Mesothelial cell of epicardium (in vitro differentiated cells): ENCODE measurements around the gene FRMD6. TPM values are rescaled to one million over a fixed set of nuclear protein-coding genes. Genes with fewer than 3 reads are reported as not detected.
"Not testable (repeated sequence)": the region's sequence is repeated elsewhere in the genome, so short reads cannot be mapped to it uniquely, and the experiment has no call there.

Experiments
- DNase-seq, 2 experiments: peaks; one replicate each; pipeline ENCODE4 v3.0.0; 2021; ENCODE audit warnings: low spot score in 2 of 2; ENCODE audit not compliant: unreplicated experiment in 2 of 2
- H3K27ac Mint-ChIP-seq: 2 replicates; pipeline ENCODE4 v1.8.0; 2021; ENCODE audit warnings: mixed read lengths
- H3K27me3 Mint-ChIP-seq: 2 replicates; pipeline ENCODE4 v1.8.0; 2021; ENCODE audit warnings: low read depth, mixed read lengths
- H3K36me3 Mint-ChIP-seq: 2 replicates; pipeline ENCODE4 v1.8.0; 2021; ENCODE audit warnings: mixed read lengths
- H3K4me1 Mint-ChIP-seq: 2 replicates; pipeline ENCODE4 v1.8.0; 2021; ENCODE audit warnings: mixed read lengths
- H3K4me3 Mint-ChIP-seq: 2 replicates; pipeline ENCODE4 v1.8.0; 2021; ENCODE audit warnings: mild to moderate bottlenecking, moderate library complexity, mixed read lengths
- H3K9me3 Mint-ChIP-seq: 2 replicates; pipeline ENCODE4 v1.8.0; 2021; ENCODE audit warnings: mixed read lengths
- CTCF ChIP-seq: fragments of 200-600 bp; sonication (generic); IDR thresholded peaks from one replicate; pipeline ENCODE4 v1.5.0; 2021; ENCODE audit warnings: antibody characterized with exemption; ENCODE audit not compliant: unreplicated experiment
- total RNA-seq: library from RNA; stranded (reverse); gene quantifications from 3 replicates; pipeline ENCODE4 v1.2.1, GENCODE V29; 2021

The FRMD6 gene
- total RNA-seq, 1 donor from 2014 or later, result 51.8 TPM

- Mint-ChIP-seq H3K4me1 (no peaks in the 10 kb centered on the region), H3K27me3 (peaks cover 4% of the 10 kb centered on the region), H3K36me3 (no peaks in the 10 kb centered on the region), H3K27ac (no peak overlapping the region), H3K9me3 (peaks cover 23% of the 10 kb centered on the region), H3K4me3 (no peak overlapping the region)
- DNase-seq, result no peak
- TF ChIP-seq CTCF, result no peak
Observed at GRCh38 chr14:51743588-51744000, 91.9 kb downstream of the FRMD6 start.

- TF ChIP-seq CTCF, result no peak
- no peak overlapping the region for H3K4me3 Mint-ChIP-seq
- H3K4me1 Mint-ChIP-seq, result no peaks in the 10 kb centered on the region
- no peak for DNase-seq
- H3K9me3 Mint-ChIP-seq, result peaks cover 23% of the 10 kb centered on the region
- H3K36me3 Mint-ChIP-seq, result no peaks in the 10 kb centered on the region
- no peak overlapping the region for H3K27ac Mint-ChIP-seq
- peaks cover 4% of the 10 kb centered on the region for H3K27me3 Mint-ChIP-seq
Observed at GRCh38 chr14:51744372-51745130, 92.8 kb downstream of the FRMD6 start.

- H3K27me3 Mint-ChIP-seq, DNase-seq, H3K27ac Mint-ChIP-seq, H3K36me3 Mint-ChIP-seq, H3K4me3 Mint-ChIP-seq, H3K4me1 Mint-ChIP-seq: not testable (repeated sequence)
- peaks cover 17% of the 10 kb centered on the region for H3K9me3 Mint-ChIP-seq
Observed at GRCh38 chr14:51746823-51747222, 95.1 kb downstream of the FRMD6 start.

GRCh38 chr14:51750542-51750941 lies 98.8 kb downstream of the FRMD6 start:
- H3K4me3 Mint-ChIP-seq, result no peak overlapping the region
- peaks cover 3% of the 10 kb centered on the region for H3K27me3 Mint-ChIP-seq
- no peak for TF ChIP-seq CTCF
- no peak for DNase-seq
- H3K36me3 Mint-ChIP-seq, result no peaks in the 10 kb centered on the region
- no peaks in the 10 kb centered on the region for H3K9me3 Mint-ChIP-seq
- no peak overlapping the region for H3K27ac Mint-ChIP-seq
- peaks cover 10% of the 10 kb centered on the region for H3K4me1 Mint-ChIP-seq

GRCh38 chr14:51751611-51752345 lies 100.1 kb downstream of the FRMD6 start:
- H3K9me3 Mint-ChIP-seq, H3K4me1 Mint-ChIP-seq, H3K4me3 Mint-ChIP-seq, DNase-seq, H3K36me3 Mint-ChIP-seq, H3K27me3 Mint-ChIP-seq, H3K27ac Mint-ChIP-seq: not testable (repeated sequence)

- not testable (repeated sequence) for H3K9me3 Mint-ChIP-seq, H3K36me3 Mint-ChIP-seq, DNase-seq, H3K4me3 Mint-ChIP-seq, H3K4me1 Mint-ChIP-seq, H3K27ac Mint-ChIP-seq
- peaks cover 12% of the 10 kb centered on the region for H3K27me3 Mint-ChIP-seq
Observed at GRCh38 chr14:51757756-51758155, 106.0 kb downstream of the FRMD6 start.

GRCh38 chr14:51759950-51760349 lies 108.2 kb downstream of the FRMD6 start:
- DNase-seq, result no peak
- TF ChIP-seq CTCF, result no peak
- Mint-ChIP-seq H3K4me3 (no peak overlapping the region), H3K27me3 (peaks cover 12% of the 10 kb centered on the region), H3K36me3 (no peaks in the 10 kb centered on the region), H3K9me3 (no peaks in the 10 kb centered on the region), H3K4me1 (no peaks in the 10 kb centered on the region), H3K27ac (no peak overlapping the region)

GRCh38 chr14:51765726-51766125 lies 114.0 kb downstream of the FRMD6 start:
- not testable (repeated sequence) for H3K36me3 Mint-ChIP-seq, H3K27me3 Mint-ChIP-seq, H3K4me1 Mint-ChIP-seq, H3K4me3 Mint-ChIP-seq, H3K9me3 Mint-ChIP-seq, H3K27ac Mint-ChIP-seq, DNase-seq

- not testable (repeated sequence) for H3K36me3 Mint-ChIP-seq, H3K4me1 Mint-ChIP-seq, H3K27ac Mint-ChIP-seq, H3K27me3 Mint-ChIP-seq, H3K4me3 Mint-ChIP-seq, H3K9me3 Mint-ChIP-seq, DNase-seq
Observed at GRCh38 chr14:51766586-51766985, 114.9 kb downstream of the FRMD6 start.

- not testable (repeated sequence) for H3K4me3 Mint-ChIP-seq, H3K36me3 Mint-ChIP-seq, DNase-seq, H3K4me1 Mint-ChIP-seq, H3K9me3 Mint-ChIP-seq, H3K27me3 Mint-ChIP-seq
- peak overlapping the region; percentile 38 for H3K27ac Mint-ChIP-seq
Observed at GRCh38 chr14:51769261-51769660, 117.6 kb downstream of the FRMD6 start.
